H9 (cell line): ENCODE results near the gene SLC2A1. TPM values are rescaled to one million over a fixed set of nuclear protein-coding genes. Genes with fewer than 3 reads are reported as not detected.

ENCODE experiments used
- DNase-seq: peaks from one replicate; pipeline ENCODE4 v3.0.0-alpha.2; 2017
- H2AFZ ChIP-seq: one replicate; pipeline ENCODE4 v1.6.1; 2013; ENCODE audit warnings: mild to moderate bottlenecking, low read length, control low read depth, moderate library complexity
- H2AK5ac ChIP-seq: 2 replicates; pipeline ENCODE4 v1.6.1; 2013; ENCODE audit warnings: low read length, control low read depth, mixed read lengths; ENCODE audit not compliant: insufficient read length
- H2BK120ac ChIP-seq: one replicate; pipeline ENCODE4 v1.6.1; 2013; ENCODE audit warnings: low read depth, mild to moderate bottlenecking, low read length, control low read depth, inconsistent platforms; ENCODE audit not compliant: poor library complexity, severe bottlenecking
- H2BK12ac ChIP-seq: 2 replicates; pipeline ENCODE4 v1.6.1; 2013; ENCODE audit warnings: low read length, control low read depth, mixed read lengths, low read depth; ENCODE audit not compliant: insufficient read length
- H2BK15ac ChIP-seq: 2 replicates; pipeline ENCODE4 v1.6.1; 2013; ENCODE audit warnings: low read depth, low read length, control low read depth
- H2BK20ac ChIP-seq: one replicate; pipeline ENCODE4 v1.6.1; 2013; ENCODE audit warnings: low read depth, mild to moderate bottlenecking, low read length, control low read depth, inconsistent platforms; ENCODE audit not compliant: poor library complexity, severe bottlenecking
- H2BK5ac ChIP-seq: 2 replicates; pipeline ENCODE4 v1.6.1; 2013; ENCODE audit warnings: low read length, control low read depth, mixed read lengths; ENCODE audit not compliant: insufficient read length
- H3K14ac ChIP-seq: 2 replicates; pipeline ENCODE4 v1.6.1; 2013; ENCODE audit warnings: low read length, control low read depth; ENCODE audit not compliant: insufficient read depth
- H3K18ac ChIP-seq: 2 replicates; pipeline ENCODE4 v1.6.1; 2013; ENCODE audit warnings: low read depth, mild to moderate bottlenecking, mixed read lengths, low read length, control low read depth; ENCODE audit not compliant: insufficient read length
- H3K23ac ChIP-seq: 2 replicates; pipeline ENCODE4 v1.6.1; 2013; ENCODE audit warnings: low read length, control low read depth, mixed read lengths, low read depth; ENCODE audit not compliant: insufficient read length
- H3K23me2 ChIP-seq: 2 replicates; pipeline ENCODE4 v1.6.1; 2013; ENCODE audit warnings: low read depth, mild to moderate bottlenecking, mixed read lengths, low read length, control low read depth; ENCODE audit not compliant: insufficient read length, poor library complexity, severe bottlenecking
- H3K27ac ChIP-seq: 2 replicates; pipeline ENCODE4 v1.5.1; 2013; ENCODE audit warnings: low read length, control low read depth, mixed read lengths, low read depth; ENCODE audit not compliant: insufficient read length
- H3K27me3 ChIP-seq: 2 replicates; pipeline ENCODE4 v1.6.1; 2013; ENCODE audit warnings: low read length, control low read depth, inconsistent platforms; ENCODE audit not compliant: insufficient read depth
- H3K4ac ChIP-seq: 2 replicates; pipeline ENCODE4 v1.6.1; 2013; ENCODE audit warnings: low read depth, mild to moderate bottlenecking, control low read depth, inconsistent platforms, low read length, moderate library complexity
- H3K4me1 ChIP-seq: 2 replicates; pipeline ENCODE4 v1.6.1; 2013; ENCODE audit warnings: low read length, control low read depth, inconsistent platforms; ENCODE audit not compliant: insufficient read depth
- H3K4me2 ChIP-seq: 2 replicates; pipeline ENCODE4 v1.6.1; 2013; ENCODE audit warnings: low read length, control low read depth, mixed read lengths; ENCODE audit not compliant: insufficient read length, insufficient read depth
- H3K56ac ChIP-seq: 2 replicates; pipeline ENCODE4 v1.6.1; 2013; ENCODE audit warnings: low read depth, mild to moderate bottlenecking, mixed read lengths, low read length, control low read depth; ENCODE audit not compliant: insufficient read length
- H3K79me1 ChIP-seq: 2 replicates; pipeline ENCODE4 v1.6.1; 2013; ENCODE audit warnings: low read depth, mild to moderate bottlenecking, moderate library complexity, low read length, control low read depth, inconsistent platforms; ENCODE audit not compliant: insufficient read depth, poor library complexity, severe bottlenecking
- H3K79me2 ChIP-seq: 2 replicates; pipeline ENCODE4 v1.6.1; 2013; ENCODE audit warnings: low read length, control low read depth, inconsistent platforms; ENCODE audit not compliant: insufficient read depth
- H3K9ac ChIP-seq: 2 replicates; pipeline ENCODE4 v1.6.1; 2013; ENCODE audit warnings: low read length, control low read depth, mixed read lengths; ENCODE audit not compliant: insufficient read length; ENCODE audit errors: extremely low read depth
- H3K9me3 ChIP-seq: one replicate; pipeline ENCODE4 v1.6.1; 2013; ENCODE audit warnings: low read depth, low read length, inconsistent platforms; ENCODE audit not compliant: control insufficient read depth
- H3T11ph ChIP-seq: one replicate; pipeline ENCODE4 v1.6.1; 2013; ENCODE audit warnings: mild to moderate bottlenecking, low read length, control low read depth, inconsistent platforms
- H4K20me1 ChIP-seq: one replicate; pipeline ENCODE4 v1.6.1; 2013; ENCODE audit not compliant: control insufficient read depth, insufficient read length, insufficient read depth
- H4K5ac ChIP-seq: 2 replicates; pipeline ENCODE4 v1.6.1; 2013; ENCODE audit warnings: low read depth, mild to moderate bottlenecking, mixed read lengths, low read length, control low read depth; ENCODE audit not compliant: insufficient read length
- H4K8ac ChIP-seq: replicated peaks from 2 replicates; pipeline ENCODE4 v1.6.1; 2013; ENCODE audit warnings: low read length, control low read depth, mixed read lengths, low read depth; ENCODE audit not compliant: insufficient read length
- H4K91ac ChIP-seq: 2 replicates; pipeline ENCODE4 v1.6.1; 2013; ENCODE audit warnings: low read depth, mild to moderate bottlenecking, moderate library complexity, mixed read lengths, low read length, control low read depth; ENCODE audit not compliant: insufficient read length
- H3K27ac Mint-ChIP-seq, 3 experiments: 2 replicates in 2 of 3; 3 replicates in 1 of 3; pipeline ENCODE4 v1.8.0; 2020 to 2021; ENCODE audit warnings: mixed read lengths in 3 of 3, mild to moderate bottlenecking in 1 of 3, moderate library complexity in 1 of 3
- H3K27me3 Mint-ChIP-seq: 2 replicates; pipeline ENCODE4 v1.8.0; 2021; ENCODE audit warnings: low read depth, mild to moderate bottlenecking, moderate library complexity, mixed read lengths
- H3K36me3 Mint-ChIP-seq, 3 experiments: 2 replicates in 2 of 3; 3 replicates in 1 of 3; pipeline ENCODE4 v1.8.0; 2020 to 2021; ENCODE audit warnings: low read depth in 3 of 3, mixed read lengths in 3 of 3; ENCODE audit not compliant: insufficient read depth in 1 of 3
- H3K4me1 Mint-ChIP-seq, 2 experiments: 2 replicates each; pipeline ENCODE4 v1.8.0; 2020; ENCODE audit warnings: mixed read lengths in 2 of 2
- H3K4me3 Mint-ChIP-seq, 2 experiments: 2 replicates in 1 of 2; 3 replicates in 1 of 2; pipeline ENCODE4 v1.8.0; 2020 to 2021; ENCODE audit warnings: mild to moderate bottlenecking in 2 of 2, mixed read lengths in 2 of 2, moderate library complexity in 1 of 2
- H3K9me3 Mint-ChIP-seq, 2 experiments: 2 replicates in 1 of 2; 3 replicates in 1 of 2; pipeline ENCODE4 v1.8.0; 2020; ENCODE audit warnings: mild to moderate bottlenecking in 2 of 2, mixed read lengths in 2 of 2, moderate library complexity in 1 of 2
- CTCF ChIP-seq: fragments of 200-600 bp; sonication (generic); conservative IDR thresholded peaks from 3 replicates; pipeline ENCODE4 v1.8.0; 2021; ENCODE audit warnings: antibody characterized with exemption, mild to moderate bottlenecking
- WGBS: extraction: QIAGEN DNeasy Blood & Tissue Kit; methylation state at CpG from one replicate; pipeline ENCODE4 v1.1.7; 2013; ENCODE audit warnings: missing lambda C conversion rate, low lambda C conversion rate, mixed read lengths; ENCODE audit not compliant: insufficient read length; ENCODE audit errors: extremely low coverage; 5-methylcytosine and 5-hydroxymethylcytosine counted together
- total RNA-seq: library from RNA; stranded (reverse); gene quantifications from 2 replicates; pipeline ENCODE4 v1.2.1, GENCODE V29; 2021

The SLC2A1 gene
- total RNA-seq, 1 experiment from 2014 or later, result 186 TPM

- Histone ChIP-seq H3K4me2 (no peak overlapping the region), H3K4me1 (no peaks in the 10 kb centered on the region; the same call in 1 of the 2 replicates), H4K5ac (no peak overlapping the region), H2BK120ac (no peak overlapping the region), H3K27me3 (no peaks in the 10 kb centered on the region), H3T11ph (no peak overlapping the region), H3K9ac (no peak overlapping the region), H3K23ac (no peak overlapping the region), H4K20me1 (peaks cover 2% of the 10 kb centered on the region), H3K14ac (no peak overlapping the region), H3K4ac (no peak overlapping the region), H3K18ac (no peak overlapping the region), H2BK5ac (no peak overlapping the region), H3K23me2 (no peaks in the 10 kb centered on the region), H3K9me3 (no peaks in the 10 kb centered on the region), H2BK20ac (no peak overlapping the region), H2BK12ac (no peak overlapping the region), H2AFZ (no peak overlapping the region), H2AK5ac (no peak overlapping the region), H3K79me1 (no peaks in the 10 kb centered on the region), H2BK15ac (no peak overlapping the region), H4K8ac (no peak overlapping the region), H3K79me2 (peaks cover 9% of the 10 kb centered on the region; the same call in 1 of the 2 replicates), H3K56ac (no peak overlapping the region), H4K91ac (no peak overlapping the region), H3K27ac (no peak overlapping the region)
- Mint-ChIP-seq H3K4me3 (no peak overlapping the region), H3K4me1 (peaks cover 66 to 74% of the 10 kb centered on the region in 2 experiments), H3K9me3 (no peaks in the 10 kb centered on the region; a peak in 1 of 5 replicates), H3K27me3 (no peaks in the 10 kb centered on the region), H3K36me3 (peaks cover 67 to 90% (median 83%) of the 10 kb centered on the region in 3 experiments; a peak in 6 of 7 replicates), H3K27ac (peak overlapping the region; percentile 25 to 89 (median 43); a peak in 2 of 7 replicates)
- no peak for DNase-seq
- TF ChIP-seq CTCF, result no peak
- no CpG with 5 or more reads among the region's 5 CpGs for WGBS
Measured at GRCh38 chr1:42935971-42936308, 22.7 kb downstream of the SLC2A1 start.
